Esophagus muscularis mucosa (tissue), 4 donors: ENCODE data around the gene AGK. TPM values are rescaled to one million over a fixed set of nuclear protein-coding genes. Genes with fewer than 3 reads are reported as not detected.
A peak's percentile ranks its signal among the peaks of the same experiment; 100 is the strongest.
"Not testable (repeated sequence)": the region's sequence is repeated elsewhere in the genome, so short reads cannot be mapped to it uniquely, and the experiment has no call there.

Experiments used
- DNase-seq: peaks from one replicate; pipeline ENCODE4 v3.0.0-alpha.2; 2017; ENCODE audit errors: extremely low spot score
- H3K27ac ChIP-seq, 4 donors: fragments of 200-600 bp; sonication (generic); replicated peaks in 1 of 4; 1 replicate in 3 of 4; 2 replicates in 1 of 4; pipeline ENCODE4 v1.5.1; 2016 to 2019; ENCODE audit warnings: mild to moderate bottlenecking in 1 of 4
- H3K27me3 ChIP-seq, 4 donors: fragments of 200-600 bp; sonication (generic); one replicate each; pipeline versions ENCODE4 v1.5.1 to v1.6.0; 2016 to 2019
- H3K36me3 ChIP-seq, 4 donors: fragments of 200-600 bp; sonication (generic); one replicate each; pipeline ENCODE4 v1.5.1; 2016 to 2019
- H3K4me1 ChIP-seq, 4 donors: fragments of 200-600 bp; sonication (generic); one replicate each; pipeline ENCODE4 v1.5.1; 2016 to 2019
- H3K4me3 ChIP-seq, 4 donors: fragments of 200-600 bp; sonication (generic); 1 replicate in 2 of 4; 2 replicates in 2 of 4; pipeline ENCODE4 v1.5.1; 2016 to 2019; ENCODE audit warnings: mild to moderate bottlenecking in 4 of 4, moderate library complexity in 1 of 4
- H3K9me3 ChIP-seq, 4 donors: fragments of 200-600 bp; sonication (generic); 1 replicate in 3 of 4; 2 replicates in 1 of 4; pipeline ENCODE4 v1.5.1; 2016 to 2019
- CTCF ChIP-seq, 3 experiments: fragments of 200-600 bp in 2 of 3; fragments of 450-650 bp in 1 of 3; sonication (generic) in 2 of 3; IDR thresholded peaks; one replicate each; pipeline ENCODE4 v1.5.1; 2017 to 2019; ENCODE audit warnings: antibody characterized with exemption in 3 of 3, mild to moderate bottlenecking in 2 of 3, moderate library complexity in 1 of 3
- EP300 ChIP-seq: sonication (generic); formaldehyde crosslinking; IDR thresholded peaks from one replicate; pipeline ENCODE4 v1.6.1; 2017; ENCODE audit warnings: antibody characterized with exemption
- POLR2A ChIP-seq: fragments of 450-650 bp; IDR thresholded peaks from one replicate; pipeline ENCODE4 v1.6.1; 2017; ENCODE audit warnings: antibody characterized with exemption, moderate library complexity, mild to moderate bottlenecking, low read depth
- POLR2AphosphoS5 ChIP-seq, 2 donors: sonication (generic); formaldehyde crosslinking; IDR thresholded peaks; one replicate each; pipeline ENCODE4 v1.6.1; 2017; ENCODE audit warnings: antibody characterized with exemption in 2 of 2
- WGBS: methylation state at CpG from one replicate; pipeline ENCODE4 v1.1.5; 2018; 5-methylcytosine and 5-hydroxymethylcytosine counted together
- intact Hi-C: fragments of 100-400 bp; cut with DNase I; formaldehyde crosslinking; loops from one replicate; pipeline ENCODE4 v1.15.1; 2023
- total RNA-seq, 4 donors: library from RNA; depleted of rRNA; stranded (reverse); fragments of >200 nt; gene quantifications; one replicate each; pipeline versions ENCODE4 v1.1.0 to v1.2.1, GENCODE V29; 2016

Gene AGK
- total RNA-seq, 4 donors from 2014 or later = 17.9 to 23.4 (median 19.2) TPM

GRCh38 chr7:141646826-141647480, 95.7 kb downstream of the AGK start:
- H3K27me3 ChIP-seq = no peaks in the 10 kb centered on the region
- H3K4me3 ChIP-seq = no peak overlapping the region
- H3K9me3 ChIP-seq = no peaks in the 10 kb centered on the region
- WGBS = 79% methylated on average over 6 of the region's 6 CpGs
- TF ChIP-seq CTCF (IDR thresholded peaks at IDR 0.05) (no peak), POLR2AphosphoS5 (IDR thresholded peaks at IDR 0.05) (no peak), POLR2A (no peak), EP300 (no peak)
- H3K36me3 ChIP-seq = peaks cover 6 to 30% (median 13%) of the 10 kb centered on the region in 4 donors
- no peak for DNase-seq
- peaks cover 12 to 24% (median 20%) of the 10 kb centered on the region in 4 donors for H3K4me1 ChIP-seq
- no peak overlapping the region for H3K27ac ChIP-seq
- intact Hi-C loops = no loop called here

GRCh38 chr7:141647701-141648100, 96.5 kb downstream of the AGK start:
- Histone ChIP-seq H3K4me1 (peaks cover 12 to 24% (median 20%) of the 10 kb centered on the region in 4 donors), H3K27ac (peak overlapping the region in 1 of 4 donors; percentile 25), H3K36me3 (peaks cover 0 to 26% (median 9%) of the 10 kb centered on the region in 4 donors)
- H3K27me3 ChIP-seq, H3K9me3 ChIP-seq, DNase-seq, intact Hi-C loops, H3K4me3 ChIP-seq: not testable (repeated sequence)
- WGBS = 98% methylated on average over 21 of the region's 21 CpGs

GRCh38 chr7:141648276-141649114, 97.3 kb downstream of the AGK start:
- H3K4me3 ChIP-seq = no peak overlapping the region
- peak overlapping the region in 3 of 4 donors; percentile 25 to 45 (median 29) for H3K27ac ChIP-seq
- intact Hi-C loops = no loop called here
- WGBS = 68% methylated on average over 6 of the region's 6 CpGs
- no peaks in the 10 kb centered on the region for H3K9me3 ChIP-seq
- TF ChIP-seq POLR2A = no peak
- TF ChIP-seq POLR2AphosphoS5 (IDR thresholded peaks at IDR 0.05) = no peak
- no peak for TF ChIP-seq CTCF (IDR thresholded peaks at IDR 0.05)
- TF ChIP-seq EP300 = no peak
- no peak for DNase-seq
- H3K36me3 ChIP-seq = peaks cover 0 to 27% (median 12%) of the 10 kb centered on the region in 4 donors
- no peaks in the 10 kb centered on the region for H3K27me3 ChIP-seq
- H3K4me1 ChIP-seq = peaks cover 12 to 24% (median 20%) of the 10 kb centered on the region in 4 donors

GRCh38 chr7:141649137-141649864, 98.1 kb downstream of the AGK start:
- no peaks in the 10 kb centered on the region for H3K27me3 ChIP-seq
- TF ChIP-seq POLR2A = no peak
- no peak for TF ChIP-seq CTCF (IDR thresholded peaks at IDR 0.05)
- no peak for TF ChIP-seq POLR2AphosphoS5 (IDR thresholded peaks at IDR 0.05)
- TF ChIP-seq EP300 = no peak
- WGBS = 69% methylated on average over 8 of the region's 8 CpGs
- intact Hi-C loops = no loop called here
- no peaks in the 10 kb centered on the region for H3K9me3 ChIP-seq
- no peak for DNase-seq
- H3K27ac ChIP-seq = peak overlapping the region; percentile 25 to 45 (median 35)
- H3K4me1 ChIP-seq = peaks cover 12 to 24% (median 21%) of the 10 kb centered on the region in 4 donors
- H3K36me3 ChIP-seq = peaks cover 0 to 27% (median 12%) of the 10 kb centered on the region in 4 donors
- no peak overlapping the region for H3K4me3 ChIP-seq
